Measurements from ENCODE around the gene TRIM67. TPM values are rescaled to one million over a fixed set of nuclear protein-coding genes. Genes with fewer than 3 reads are reported as not detected.
"Not testable (repeated sequence)": the region's sequence is repeated elsewhere in the genome, so short reads cannot be mapped to it uniquely, and the experiment has no call there.

Gene TRIM67
- total and polyA plus RNA-seq, 12 donors = 0.05 to 0.28 (median 0.11) TPM; not detected in 8

GRCh38 chr1:231122143-231122542 lies 39.7 kb upstream of the TRIM67 start:
- Histone ChIP-seq H3K4me1 (no peaks in the 10 kb centered on the region), H3K27me3 (peaks cover 0 to 13% (median 0%) of the 10 kb centered on the region in 7 donors), H3K36me3 (no peaks in the 10 kb centered on the region), H3K27ac (no peak overlapping the region), H3K9me3 (peaks cover 0 to 24% (median 5%) of the 10 kb centered on the region in 11 donors), H3K4me3 (no peak overlapping the region)
- WGBS, 2 donors = 95 to 96% methylated on average over 2 of the region's 2 CpGs
- DNase-seq (no peak), ATAC-seq (no peak)
- TF ChIP-seq, protein P1, sequence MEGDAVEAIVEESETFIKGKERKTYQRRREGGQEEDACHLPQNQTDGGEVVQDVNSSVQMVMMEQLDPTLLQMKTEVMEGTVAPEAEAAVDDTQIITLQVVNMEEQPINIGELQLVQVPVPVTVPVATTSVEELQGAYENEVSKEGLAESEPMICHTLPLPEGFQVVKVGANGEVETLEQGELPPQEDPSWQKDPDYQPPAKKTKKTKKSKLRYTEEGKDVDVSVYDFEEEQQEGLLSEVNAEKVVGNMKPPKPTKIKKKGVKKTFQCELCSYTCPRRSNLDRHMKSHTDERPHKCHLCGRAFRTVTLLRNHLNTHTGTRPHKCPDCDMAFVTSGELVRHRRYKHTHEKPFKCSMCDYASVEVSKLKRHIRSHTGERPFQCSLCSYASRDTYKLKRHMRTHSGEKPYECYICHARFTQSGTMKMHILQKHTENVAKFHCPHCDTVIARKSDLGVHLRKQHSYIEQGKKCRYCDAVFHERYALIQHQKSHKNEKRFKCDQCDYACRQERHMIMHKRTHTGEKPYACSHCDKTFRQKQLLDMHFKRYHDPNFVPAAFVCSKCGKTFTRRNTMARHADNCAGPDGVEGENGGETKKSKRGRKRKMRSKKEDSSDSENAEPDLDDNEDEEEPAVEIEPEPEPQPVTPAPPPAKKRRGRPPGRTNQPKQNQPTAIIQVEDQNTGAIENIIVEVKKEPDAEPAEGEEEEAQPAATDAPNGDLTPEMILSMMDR (IDR thresholded peaks at IDR 0.05) = no peak
- intact Hi-C loops (cut with DNase I) = no loop called here

DNA sequence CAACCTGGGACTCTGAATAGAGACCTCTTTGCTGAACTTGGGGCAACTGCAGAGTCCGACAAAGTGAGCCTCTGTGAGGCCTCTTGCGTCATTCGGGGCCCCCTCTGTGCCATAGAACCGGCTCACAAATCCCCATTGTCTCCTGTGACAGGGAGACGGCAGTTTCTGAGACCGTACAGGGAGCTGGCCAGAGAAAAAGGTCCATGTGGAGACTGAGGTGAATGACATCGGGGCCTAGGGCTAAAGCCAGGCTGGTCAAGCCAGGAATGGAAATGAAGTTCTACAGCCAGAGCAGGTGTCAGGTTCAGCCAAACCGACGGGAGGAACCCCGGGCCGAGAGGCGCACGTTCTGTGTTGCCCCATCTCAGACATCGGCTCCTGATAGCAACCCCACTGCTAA lies 37.1 kb upstream of the TRIM67 start:
- WGBS, 2 donors = 89 to 90% methylated on average over 14 of the region's 14 CpGs
- DNase-seq = no peak
- ATAC-seq = no peak
- Histone ChIP-seq H3K4me1 (no peaks in the 10 kb centered on the region), H3K27ac (no peak overlapping the region), H3K4me3 (no peak overlapping the region), H3K9me3 (peaks cover 0 to 6% (median 0%) of the 10 kb centered on the region in 11 donors), H3K27me3 (peaks cover 0 to 13% (median 0%) of the 10 kb centered on the region in 7 donors), H3K36me3 (no peaks in the 10 kb centered on the region)
- TF ChIP-seq, protein P1 (IDR thresholded peaks at IDR 0.05) = no peak
- intact Hi-C loops (cut with DNase I) = no loop called here

GRCh38 chr1:231125972-231126580 lies 35.8 kb upstream of the TRIM67 start:
- DNase-seq (no peak), ATAC-seq (no peak)
- Histone ChIP-seq H3K9me3 (peaks cover 0 to 3% (median 0%) of the 10 kb centered on the region in 11 donors), H3K27me3 (peaks cover 0 to 13% (median 0%) of the 10 kb centered on the region in 7 donors), H3K4me3 (no peak overlapping the region), H3K36me3 (no peaks in the 10 kb centered on the region), H3K4me1 (no peaks in the 10 kb centered on the region), H3K27ac (no peak overlapping the region)
- WGBS, 2 donors = 77 to 79% methylated on average over 9 of the region's 9 CpGs
- TF ChIP-seq, protein P1 (IDR thresholded peaks at IDR 0.05) = no peak
- intact Hi-C loops (cut with DNase I) = no loop called here

DNA sequence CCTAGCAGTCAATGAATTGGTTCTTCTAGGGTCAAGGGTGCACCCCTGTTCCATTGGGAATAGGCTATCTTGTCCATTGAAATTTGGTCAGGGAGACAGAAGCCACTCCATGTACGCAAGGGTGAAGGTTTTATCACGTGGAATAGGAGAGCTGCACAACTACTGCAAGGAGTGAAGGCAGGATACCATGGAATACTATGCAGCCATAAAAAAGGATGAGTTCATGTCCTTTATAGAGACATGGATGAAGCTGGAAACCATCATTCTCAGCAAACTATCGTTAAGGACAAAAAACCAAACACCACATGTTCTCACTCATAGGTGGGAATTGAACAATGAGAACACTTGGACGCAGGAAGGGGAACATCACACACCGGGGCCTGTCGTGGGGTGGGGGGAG lies 34.8 kb upstream of the TRIM67 start:
- ATAC-seq; H3K27ac ChIP-seq; H3K36me3 ChIP-seq; H3K4me1 ChIP-seq; H3K4me3 ChIP-seq; DNase-seq; intact Hi-C loops (cut with DNase I); H3K9me3 ChIP-seq: not testable (repeated sequence)
- H3K27me3 ChIP-seq = peaks cover 0 to 13% (median 0%) of the 10 kb centered on the region in 7 donors
- 84 to 86% methylated on average over 6 of the region's 6 CpGs for WGBS, 2 donors

- DNase-seq; intact Hi-C loops (cut with DNase I); H3K4me3 ChIP-seq; H3K27me3 ChIP-seq; ATAC-seq; H3K9me3 ChIP-seq; H3K4me1 ChIP-seq; H3K36me3 ChIP-seq; H3K27ac ChIP-seq: not testable (repeated sequence)
- WGBS, 2 donors = 92 to 95% methylated on average over 12 to 18 of the region's 27 CpGs
These were observed 33.4 kb upstream of the TRIM67 start for GRCh38 chr1:231128471-231128870.

Data from heart right ventricle (tissue), 16 donors.